ENCODE data around the gene MAP3K2.

The MAP3K2 gene

DNA sequence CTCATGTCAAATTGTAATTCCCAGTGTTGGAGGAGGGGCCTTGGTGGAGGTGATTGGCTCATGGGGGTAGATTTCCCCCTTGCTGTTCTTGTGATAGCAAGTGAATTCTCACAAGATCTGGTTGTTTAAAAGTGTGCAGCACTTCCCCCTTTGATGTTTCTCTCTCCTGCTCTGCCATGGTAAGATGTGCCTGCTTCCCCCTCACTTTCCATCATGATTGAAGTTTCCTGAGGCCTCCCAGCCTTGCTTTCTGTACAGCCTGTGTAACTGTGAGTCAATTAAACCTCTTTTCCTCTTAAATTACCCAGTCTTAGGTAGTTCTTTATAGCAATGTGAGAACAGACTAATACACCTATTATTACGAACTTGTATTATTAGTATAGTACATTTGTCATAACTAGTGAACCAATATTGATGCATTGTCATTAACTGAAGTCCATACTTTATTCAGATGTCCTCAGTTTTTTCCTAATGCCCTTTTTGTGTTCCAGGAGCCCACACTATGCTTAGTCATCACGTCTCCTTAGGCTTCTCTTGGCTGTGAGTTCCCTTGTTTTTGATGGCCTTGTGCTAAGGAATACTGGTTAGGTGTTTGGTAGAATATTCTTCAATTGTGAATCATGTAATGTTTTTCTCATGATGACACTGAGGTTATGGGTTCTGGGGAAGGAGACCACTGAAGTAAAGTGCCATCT, 4.5 kb upstream of the MAP3K2 start (continued):
- TF ChIP-seq HOXD13 (CRISPR knock-in tag; IDR thresholded peaks at IDR 0.05; ENCODE audit: borderline replicate concordance) (no peak), ZNF654 (tag by site-specific recombination; IDR thresholded peaks at IDR 0.05; ENCODE audit: low read depth) (no peak), ZNF350 (tag by site-specific recombination; IDR thresholded peaks at IDR 0.05) (no peak), ZSCAN16 (tag by site-specific recombination; IDR thresholded peaks at IDR 0.05) (no peak)
- TF ChIP-seq, protein P1, sequence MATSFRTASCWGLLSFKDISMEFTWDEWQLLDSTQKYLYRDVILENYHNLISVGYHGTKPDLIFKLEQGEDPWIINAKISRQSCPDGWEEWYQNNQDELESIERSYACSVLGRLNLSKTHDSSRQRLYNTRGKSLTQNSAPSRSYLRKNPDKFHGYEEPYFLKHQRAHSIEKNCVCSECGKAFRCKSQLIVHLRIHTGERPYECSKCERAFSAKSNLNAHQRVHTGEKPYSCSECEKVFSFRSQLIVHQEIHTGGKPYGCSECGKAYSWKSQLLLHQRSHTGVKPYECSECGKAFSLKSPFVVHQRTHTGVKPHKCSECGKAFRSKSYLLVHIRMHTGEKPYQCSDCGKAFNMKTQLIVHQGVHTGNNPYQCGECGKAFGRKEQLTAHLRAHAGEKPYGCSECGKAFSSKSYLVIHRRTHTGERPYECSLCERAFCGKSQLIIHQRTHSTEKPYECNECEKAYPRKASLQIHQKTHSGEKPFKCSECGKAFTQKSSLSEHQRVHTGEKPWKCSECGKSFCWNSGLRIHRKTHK (tag by site-specific recombination; IDR thresholded peaks at IDR 0.05), result no peak

DNA sequence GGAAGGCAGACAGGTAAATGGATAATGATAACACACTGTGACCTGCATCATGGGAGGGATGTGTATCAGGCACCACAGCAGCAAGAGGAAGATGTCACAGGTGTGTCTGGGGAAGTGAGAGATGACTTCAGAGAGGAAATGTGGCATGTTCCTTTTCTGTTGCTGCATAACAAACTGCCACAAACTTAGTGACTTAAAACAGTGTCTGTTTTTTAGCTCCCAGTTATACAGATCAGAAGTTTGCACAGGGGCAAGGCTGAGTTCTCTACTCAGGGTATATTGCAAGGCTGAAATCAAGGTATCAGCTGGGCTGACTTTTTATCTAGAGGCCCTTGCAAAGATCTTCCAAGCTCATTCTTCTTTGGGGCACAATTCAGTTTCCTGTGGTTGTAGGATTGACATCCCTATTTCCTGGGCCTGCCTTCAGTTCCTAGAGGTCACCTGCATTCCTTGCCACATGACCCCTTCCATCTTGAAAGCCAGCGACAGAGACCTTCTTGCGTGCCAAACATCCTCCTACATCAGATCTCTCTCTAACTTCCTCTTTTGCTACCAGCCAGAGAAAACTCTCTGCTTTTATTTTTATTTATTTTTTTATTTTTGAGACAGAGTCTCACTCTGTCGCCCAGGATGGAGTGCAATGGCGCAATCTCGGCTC, 2.1 kb upstream of the MAP3K2 start:
- H3K4me3 ChIP-seq (ENCODE audit: low read depth, low read length), result no peak overlapping the region
- CTCF ChIA-PET, result no interaction called here
- peaks cover 16% of the 10 kb centered on the region for H3K4me1 ChIP-seq (ENCODE audit: control insufficient read depth, insufficient read depth, low read length)

More for the DNA sequence above, 2.1 kb upstream of the MAP3K2 start:
- TF ChIP-seq, protein P2, sequence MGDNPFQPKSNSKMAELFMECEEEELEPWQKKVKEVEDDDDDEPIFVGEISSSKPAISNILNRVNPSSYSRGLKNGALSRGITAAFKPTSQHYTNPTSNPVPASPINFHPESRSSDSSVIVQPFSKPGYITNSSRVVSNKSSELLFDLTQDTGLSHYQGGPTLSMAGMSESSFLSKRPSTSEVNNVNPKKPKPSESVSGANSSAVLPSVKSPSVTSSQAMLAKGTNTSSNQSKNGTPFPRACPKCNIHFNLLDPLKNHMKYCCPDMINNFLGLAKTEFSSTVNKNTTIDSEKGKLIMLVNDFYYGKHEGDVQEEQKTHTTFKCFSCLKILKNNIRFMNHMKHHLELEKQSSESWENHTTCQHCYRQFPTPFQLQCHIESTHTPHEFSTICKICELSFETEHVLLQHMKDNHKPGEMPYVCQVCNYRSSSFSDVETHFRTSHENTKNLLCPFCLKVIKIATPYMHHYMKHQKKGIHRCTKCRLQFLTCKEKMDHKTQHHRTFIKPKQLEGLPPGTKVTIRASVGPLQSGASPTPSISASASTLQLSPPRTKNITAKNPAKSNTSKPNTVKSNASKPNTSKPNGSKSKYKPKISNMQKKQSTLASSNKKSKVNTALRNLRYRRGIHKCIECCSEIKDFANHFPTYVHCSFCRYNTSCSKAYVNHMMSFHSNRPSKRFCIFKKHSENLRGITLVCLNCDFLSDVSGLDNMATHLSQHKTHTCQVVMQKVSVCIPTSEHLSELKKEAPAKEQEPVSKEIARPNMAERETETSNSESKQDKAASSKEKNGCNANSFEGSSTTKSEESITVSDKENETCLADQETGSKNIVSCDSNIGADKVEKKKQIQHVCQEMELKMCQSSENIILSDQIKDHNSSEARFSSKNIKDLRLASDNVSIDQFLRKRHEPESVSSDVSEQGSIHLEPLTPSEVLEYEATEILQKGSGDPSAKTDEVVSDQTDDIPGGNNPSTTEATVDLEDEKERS (tag by site-specific recombination; IDR thresholded peaks at IDR 0.05), result no peak
- TF ChIP-seq ZBTB7A (tag by site-specific recombination; IDR thresholded peaks at IDR 0.05; ENCODE audit: low read depth) (no peak), HOXC10 (CRISPR knock-in tag; IDR thresholded peaks at IDR 0.05) (no peak), ZNF544 (tag by site-specific recombination; IDR thresholded peaks at IDR 0.05) (no peak), KLF7 (tag by site-specific recombination; IDR thresholded peaks at IDR 0.05; ENCODE audit: borderline replicate concordance) (no peak), KLF10 (tag by site-specific recombination; IDR thresholded peaks at IDR 0.05) (no peak), ZNF623 (tag by site-specific recombination; IDR thresholded peaks at IDR 0.05) (no peak), ZNF660 (tag by site-specific recombination; IDR thresholded peaks at IDR 0.05) (no peak), ZNF324 (tag by site-specific recombination; IDR thresholded peaks at IDR 0.05) (no peak), SP3 (tag by site-specific recombination; IDR thresholded peaks at IDR 0.05) (no peak), ZNF138 (tag by site-specific recombination; IDR thresholded peaks at IDR 0.05; ENCODE audit: borderline replicate concordance) (no peak), ZNF473 (tag by site-specific recombination; IDR thresholded peaks at IDR 0.05) (no peak)
- TF ChIP-seq, protein P3, sequence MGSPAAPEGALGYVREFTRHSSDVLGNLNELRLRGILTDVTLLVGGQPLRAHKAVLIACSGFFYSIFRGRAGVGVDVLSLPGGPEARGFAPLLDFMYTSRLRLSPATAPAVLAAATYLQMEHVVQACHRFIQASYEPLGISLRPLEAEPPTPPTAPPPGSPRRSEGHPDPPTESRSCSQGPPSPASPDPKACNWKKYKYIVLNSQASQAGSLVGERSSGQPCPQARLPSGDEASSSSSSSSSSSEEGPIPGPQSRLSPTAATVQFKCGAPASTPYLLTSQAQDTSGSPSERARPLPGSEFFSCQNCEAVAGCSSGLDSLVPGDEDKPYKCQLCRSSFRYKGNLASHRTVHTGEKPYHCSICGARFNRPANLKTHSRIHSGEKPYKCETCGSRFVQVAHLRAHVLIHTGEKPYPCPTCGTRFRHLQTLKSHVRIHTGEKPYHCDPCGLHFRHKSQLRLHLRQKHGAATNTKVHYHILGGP (tag by site-specific recombination; IDR thresholded peaks at IDR 0.05), result no peak
- TF ChIP-seq, protein P4, sequence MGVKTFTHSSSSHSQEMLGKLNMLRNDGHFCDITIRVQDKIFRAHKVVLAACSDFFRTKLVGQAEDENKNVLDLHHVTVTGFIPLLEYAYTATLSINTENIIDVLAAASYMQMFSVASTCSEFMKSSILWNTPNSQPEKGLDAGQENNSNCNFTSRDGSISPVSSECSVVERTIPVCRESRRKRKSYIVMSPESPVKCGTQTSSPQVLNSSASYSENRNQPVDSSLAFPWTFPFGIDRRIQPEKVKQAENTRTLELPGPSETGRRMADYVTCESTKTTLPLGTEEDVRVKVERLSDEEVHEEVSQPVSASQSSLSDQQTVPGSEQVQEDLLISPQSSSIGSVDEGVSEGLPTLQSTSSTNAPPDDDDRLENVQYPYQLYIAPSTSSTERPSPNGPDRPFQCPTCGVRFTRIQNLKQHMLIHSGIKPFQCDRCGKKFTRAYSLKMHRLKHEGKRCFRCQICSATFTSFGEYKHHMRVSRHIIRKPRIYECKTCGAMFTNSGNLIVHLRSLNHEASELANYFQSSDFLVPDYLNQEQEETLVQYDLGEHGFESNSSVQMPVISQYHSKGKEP (tag by site-specific recombination; IDR thresholded peaks at IDR 0.05), result no peak
- TF ChIP-seq, protein P5, sequence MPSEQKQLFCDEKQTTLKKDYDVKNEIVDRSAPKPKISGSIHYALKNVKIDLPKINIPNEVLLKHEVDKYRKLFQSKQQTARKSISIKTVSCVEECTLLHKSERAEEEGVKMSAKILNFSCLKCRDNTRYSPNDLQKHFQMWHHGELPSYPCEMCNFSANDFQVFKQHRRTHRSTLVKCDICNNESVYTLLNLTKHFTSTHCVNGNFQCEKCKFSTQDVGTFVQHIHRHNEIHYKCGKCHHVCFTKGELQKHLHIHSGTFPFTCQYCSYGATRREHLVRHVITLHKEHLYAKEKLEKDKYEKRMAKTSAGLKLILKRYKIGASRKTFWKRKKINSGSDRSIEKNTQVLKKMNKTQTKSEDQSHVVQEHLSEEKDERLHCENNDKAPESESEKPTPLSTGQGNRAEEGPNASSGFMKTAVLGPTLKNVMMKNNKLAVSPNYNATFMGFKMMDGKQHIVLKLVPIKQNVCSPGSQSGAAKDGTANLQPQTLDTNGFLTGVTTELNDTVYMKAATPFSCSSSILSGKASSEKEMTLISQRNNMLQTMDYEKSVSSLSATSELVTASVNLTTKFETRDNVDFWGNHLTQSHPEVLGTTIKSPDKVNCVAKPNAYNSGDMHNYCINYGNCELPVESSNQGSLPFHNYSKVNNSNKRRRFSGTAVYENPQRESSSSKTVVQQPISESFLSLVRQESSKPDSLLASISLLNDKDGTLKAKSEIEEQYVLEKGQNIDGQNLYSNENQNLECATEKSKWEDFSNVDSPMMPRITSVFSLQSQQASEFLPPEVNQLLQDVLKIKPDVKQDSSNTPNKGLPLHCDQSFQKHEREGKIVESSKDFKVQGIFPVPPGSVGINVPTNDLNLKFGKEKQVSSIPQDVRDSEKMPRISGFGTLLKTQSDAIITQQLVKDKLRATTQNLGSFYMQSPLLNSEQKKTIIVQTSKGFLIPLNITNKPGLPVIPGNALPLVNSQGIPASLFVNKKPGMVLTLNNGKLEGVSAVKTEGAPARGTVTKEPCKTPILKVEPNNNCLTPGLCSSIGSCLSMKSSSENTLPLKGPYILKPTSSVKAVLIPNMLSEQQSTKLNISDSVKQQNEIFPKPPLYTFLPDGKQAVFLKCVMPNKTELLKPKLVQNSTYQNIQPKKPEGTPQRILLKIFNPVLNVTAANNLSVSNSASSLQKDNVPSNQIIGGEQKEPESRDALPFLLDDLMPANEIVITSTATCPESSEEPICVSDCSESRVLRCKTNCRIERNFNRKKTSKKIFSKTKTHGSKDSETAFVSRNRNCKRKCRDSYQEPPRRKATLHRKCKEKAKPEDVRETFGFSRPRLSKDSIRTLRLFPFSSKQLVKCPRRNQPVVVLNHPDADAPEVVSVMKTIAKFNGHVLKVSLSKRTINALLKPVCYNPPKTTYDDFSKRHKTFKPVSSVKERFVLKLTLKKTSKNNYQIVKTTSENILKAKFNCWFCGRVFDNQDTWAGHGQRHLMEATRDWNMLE (tag by site-specific recombination; conservative IDR thresholded peaks at IDR 0.05; ENCODE audit: low read depth), result no peak
- TF ChIP-seq, protein P6, sequence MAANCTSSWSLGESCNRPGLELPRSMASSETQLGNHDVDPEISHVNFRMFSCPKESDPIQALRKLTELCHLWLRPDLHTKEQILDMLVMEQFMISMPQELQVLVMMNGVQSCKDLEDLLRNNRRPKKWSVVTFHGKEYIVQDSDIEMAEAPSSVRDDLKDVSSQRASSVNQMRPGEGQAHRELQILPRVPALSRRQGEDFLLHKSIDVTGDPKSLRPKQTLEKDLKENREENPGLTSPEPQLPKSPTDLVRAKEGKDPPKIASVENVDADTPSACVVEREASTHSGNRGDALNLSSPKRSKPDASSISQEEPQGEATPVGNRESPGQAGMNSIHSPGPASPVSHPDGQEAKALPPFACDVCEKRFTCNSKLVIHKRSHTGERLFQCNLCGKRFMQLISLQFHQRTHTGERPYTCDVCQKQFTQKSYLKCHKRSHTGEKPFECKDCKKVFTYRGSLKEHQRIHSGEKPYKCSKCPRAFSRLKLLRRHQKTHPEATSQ (tag by site-specific recombination; IDR thresholded peaks at IDR 0.05), result no peak
- H3K36me3 ChIP-seq (ENCODE audit: control insufficient read depth in 2 of 2, insufficient read depth in 1 of 2, low read length in 2 of 2), result peaks cover 0 to 10% of the 10 kb centered on the region in 2 experiments; a peak in 1 of 3 replicates
- H3K9me3 ChIP-seq (ENCODE audit: control insufficient read depth, insufficient read depth, low read depth, low read length), result no peaks in the 10 kb centered on the region
- no peak overlapping the region for H3K27ac ChIP-seq (ENCODE audit: extremely low read depth, low read depth, low read length)
- POLR2A ChIA-PET, result interaction anchor here (2.3 kb wide), 1 partner anchor 9 kb away, joined by 8 read pairs; no protein-coding TSS in a partner anchor
